Measurements from ENCODE around the gene SH2D2A.

DNA sequence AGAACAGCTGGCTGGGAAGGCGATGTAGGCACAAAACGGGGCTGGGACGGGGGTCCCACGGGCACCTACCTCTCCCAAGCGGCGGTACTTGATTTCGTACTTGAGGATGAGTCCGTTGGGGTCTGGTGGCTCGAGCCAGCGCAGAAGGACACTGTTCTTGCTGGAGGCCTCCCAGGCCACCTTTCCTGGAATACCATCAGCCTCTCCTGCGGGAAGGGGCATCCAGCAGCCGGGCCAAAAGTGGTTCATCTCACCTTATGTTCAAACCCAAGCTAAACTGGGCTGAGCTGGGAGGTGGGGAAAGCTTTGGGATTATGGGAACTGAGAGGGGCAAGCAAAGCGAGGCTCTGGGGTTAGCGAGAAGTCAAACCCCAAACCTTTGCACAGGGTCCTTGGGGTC is 28.0 kb upstream of the SH2D2A start:
- TF ChIP-seq, protein P1, sequence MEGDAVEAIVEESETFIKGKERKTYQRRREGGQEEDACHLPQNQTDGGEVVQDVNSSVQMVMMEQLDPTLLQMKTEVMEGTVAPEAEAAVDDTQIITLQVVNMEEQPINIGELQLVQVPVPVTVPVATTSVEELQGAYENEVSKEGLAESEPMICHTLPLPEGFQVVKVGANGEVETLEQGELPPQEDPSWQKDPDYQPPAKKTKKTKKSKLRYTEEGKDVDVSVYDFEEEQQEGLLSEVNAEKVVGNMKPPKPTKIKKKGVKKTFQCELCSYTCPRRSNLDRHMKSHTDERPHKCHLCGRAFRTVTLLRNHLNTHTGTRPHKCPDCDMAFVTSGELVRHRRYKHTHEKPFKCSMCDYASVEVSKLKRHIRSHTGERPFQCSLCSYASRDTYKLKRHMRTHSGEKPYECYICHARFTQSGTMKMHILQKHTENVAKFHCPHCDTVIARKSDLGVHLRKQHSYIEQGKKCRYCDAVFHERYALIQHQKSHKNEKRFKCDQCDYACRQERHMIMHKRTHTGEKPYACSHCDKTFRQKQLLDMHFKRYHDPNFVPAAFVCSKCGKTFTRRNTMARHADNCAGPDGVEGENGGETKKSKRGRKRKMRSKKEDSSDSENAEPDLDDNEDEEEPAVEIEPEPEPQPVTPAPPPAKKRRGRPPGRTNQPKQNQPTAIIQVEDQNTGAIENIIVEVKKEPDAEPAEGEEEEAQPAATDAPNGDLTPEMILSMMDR (IDR thresholded peaks at IDR 0.05; ENCODE audit: poor library complexity) = no peak
- no peak for TF ChIP-seq EZH2phosphoT487 (IDR thresholded peaks at IDR 0.05; ENCODE audit: low read depth, severe bottlenecking, unreplicated experiment)
